GM21528 (cell line): ENCODE measurements around the gene ARHGEF16.

Source experiments
- ATAC-seq: cut with Tn5 transposase; IDR thresholded peaks from one replicate; pipeline ENCODE4 v1.9.1; 2021; ENCODE audit warnings: mild to moderate bottlenecking, moderate library complexity; ENCODE audit not compliant: unreplicated experiment, low FRiP score

ARHGEF16 gene

GRCh38 chr1:3420218-3420951, 34.1 kb upstream of the ARHGEF16 start:
- ATAC-seq = no peak

GRCh38 chr1:3422638-3423037, 31.8 kb upstream of the ARHGEF16 start:
- ATAC-seq = no peak

GRCh38 chr1:3423245-3423829, 31.1 kb upstream of the ARHGEF16 start:
- ATAC-seq = no peak

GRCh38 chr1:3423896-3424611, 30.4 kb upstream of the ARHGEF16 start:
- ATAC-seq = no peak

GRCh38 chr1:3425486-3426215, 28.8 kb upstream of the ARHGEF16 start:
- ATAC-seq = no peak

- ATAC-seq = no peak
Observed at GRCh38 chr1:3426956-3427535, 27.4 kb upstream of the ARHGEF16 start.

- no peak for ATAC-seq
Observed at GRCh38 chr1:3427711-3428704, 26.5 kb upstream of the ARHGEF16 start.

GRCh38 chr1:3428899-3429298, 25.6 kb upstream of the ARHGEF16 start:
- no peak for ATAC-seq

- no peak for ATAC-seq
Observed at GRCh38 chr1:3429320-3429719, 25.1 kb upstream of the ARHGEF16 start.

GRCh38 chr1:3429766-3430165, 24.7 kb upstream of the ARHGEF16 start:
- ATAC-seq = no peak

GRCh38 chr1:3430406-3430805, 24.1 kb upstream of the ARHGEF16 start:
- no peak for ATAC-seq

GRCh38 chr1:3430820-3431219, 23.6 kb upstream of the ARHGEF16 start:
- ATAC-seq = no peak

- ATAC-seq = no peak
Observed at GRCh38 chr1:3431266-3431665, 23.2 kb upstream of the ARHGEF16 start.

GRCh38 chr1:3431686-3432085, 22.8 kb upstream of the ARHGEF16 start:
- ATAC-seq = no peak

- ATAC-seq = no peak
Observed at GRCh38 chr1:3432306-3432705, 22.2 kb upstream of the ARHGEF16 start.

GRCh38 chr1:3433076-3433475, 21.4 kb upstream of the ARHGEF16 start:
- ATAC-seq = no peak

GRCh38 chr1:3433596-3434320, 20.7 kb upstream of the ARHGEF16 start:
- no peak for ATAC-seq

- ATAC-seq = no peak
Observed at GRCh38 chr1:3434406-3435110, 19.9 kb upstream of the ARHGEF16 start.
